Spleen (tissue), 7 donors: Measurements from ENCODE around the gene MYH10.

Experiments used
- POLR2A ChIP-seq, 3 donors: fragments of 450-650 bp; IDR thresholded peaks; one replicate each; pipeline ENCODE4 v1.5.1; 2017; ENCODE audit warnings: antibody characterized with exemption in 3 of 3, mild to moderate bottlenecking in 1 of 3
- TF ChIP-seq, protein P1 (sequence below), 11 experiments: fragments of 200-600 bp in 7 of 11; fragments of 450-650 bp in 4 of 11; sonication (generic) in 4 of 11; IDR thresholded peaks in 8 of 11; conservative IDR thresholded peaks in 3 of 11; 1 replicate in 7 of 11; 2 replicates in 4 of 11; pipeline versions ENCODE4 v1.4.0 to v1.8.0; 2016 to 2021; ENCODE audit warnings: antibody characterized with exemption in 11 of 11, inconsistent platforms in 4 of 11, mild to moderate bottlenecking in 1 of 11
- donor health status: DM: no; HTN: no; CAD: no; lungs with moderate emphysema.
- donor health status: DM: no; HTN: no; CAD: no.
- donor health status: DM: no; HTN: no; CAD: no.

- TF ChIP-seq, protein P1, sequence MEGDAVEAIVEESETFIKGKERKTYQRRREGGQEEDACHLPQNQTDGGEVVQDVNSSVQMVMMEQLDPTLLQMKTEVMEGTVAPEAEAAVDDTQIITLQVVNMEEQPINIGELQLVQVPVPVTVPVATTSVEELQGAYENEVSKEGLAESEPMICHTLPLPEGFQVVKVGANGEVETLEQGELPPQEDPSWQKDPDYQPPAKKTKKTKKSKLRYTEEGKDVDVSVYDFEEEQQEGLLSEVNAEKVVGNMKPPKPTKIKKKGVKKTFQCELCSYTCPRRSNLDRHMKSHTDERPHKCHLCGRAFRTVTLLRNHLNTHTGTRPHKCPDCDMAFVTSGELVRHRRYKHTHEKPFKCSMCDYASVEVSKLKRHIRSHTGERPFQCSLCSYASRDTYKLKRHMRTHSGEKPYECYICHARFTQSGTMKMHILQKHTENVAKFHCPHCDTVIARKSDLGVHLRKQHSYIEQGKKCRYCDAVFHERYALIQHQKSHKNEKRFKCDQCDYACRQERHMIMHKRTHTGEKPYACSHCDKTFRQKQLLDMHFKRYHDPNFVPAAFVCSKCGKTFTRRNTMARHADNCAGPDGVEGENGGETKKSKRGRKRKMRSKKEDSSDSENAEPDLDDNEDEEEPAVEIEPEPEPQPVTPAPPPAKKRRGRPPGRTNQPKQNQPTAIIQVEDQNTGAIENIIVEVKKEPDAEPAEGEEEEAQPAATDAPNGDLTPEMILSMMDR (IDR thresholded peaks at IDR 0.05 in 8 of 11, conservative IDR thresholded peaks at IDR 0.05 in 3 of 11): no peak
- no peak for TF ChIP-seq POLR2A (IDR thresholded peaks at IDR 0.05)
Observed at GRCh38 chr17:8488901-8489300, 141.6 kb downstream of the MYH10 start.
